Muscle of back (tissue), 11 donors: ENCODE measurements around the gene SUGCT. TPM values are rescaled to one million over a fixed set of nuclear protein-coding genes. Genes with fewer than 3 reads are reported as not detected.

Experiments used
- DNase-seq, 3 donors: peaks; one replicate each; pipeline versions ENCODE4 v3.0.0 to v3.0.0-alpha.2; 2013
- polyA plus RNA-seq, 10 donors: library from polyadenylated mRNA; unstranded; fragments of 120-200 nt; gene quantifications; one replicate each; pipeline ENCODE4 v1.2.1, GENCODE V29; 2013; ENCODE audit not compliant: insufficient read length in 10 of 10

SUGCT gene
- polyA plus RNA-seq, 10 donors: 2.1 to 3.8 (median 3.1) TPM

DNA sequence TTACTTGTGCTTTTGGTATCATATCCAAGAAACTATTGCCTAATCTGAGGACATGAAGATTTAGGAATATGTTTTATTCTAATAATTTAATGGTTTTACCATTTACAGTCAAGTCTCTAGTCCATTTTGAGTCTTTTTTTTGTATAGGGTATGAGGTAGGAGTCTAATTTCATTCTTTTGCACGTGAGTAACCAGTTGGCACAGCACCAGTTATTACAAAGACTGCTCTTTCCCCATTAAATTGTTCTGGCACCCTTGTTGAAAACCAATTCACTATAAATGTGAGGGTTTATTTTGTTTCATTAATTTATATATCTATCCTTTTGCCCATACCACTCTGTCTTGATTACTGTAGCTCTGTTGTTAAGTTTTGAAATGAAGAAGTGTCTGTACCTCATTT, 381.6 kb downstream of the SUGCT start:
- no peak for DNase-seq

DNA sequence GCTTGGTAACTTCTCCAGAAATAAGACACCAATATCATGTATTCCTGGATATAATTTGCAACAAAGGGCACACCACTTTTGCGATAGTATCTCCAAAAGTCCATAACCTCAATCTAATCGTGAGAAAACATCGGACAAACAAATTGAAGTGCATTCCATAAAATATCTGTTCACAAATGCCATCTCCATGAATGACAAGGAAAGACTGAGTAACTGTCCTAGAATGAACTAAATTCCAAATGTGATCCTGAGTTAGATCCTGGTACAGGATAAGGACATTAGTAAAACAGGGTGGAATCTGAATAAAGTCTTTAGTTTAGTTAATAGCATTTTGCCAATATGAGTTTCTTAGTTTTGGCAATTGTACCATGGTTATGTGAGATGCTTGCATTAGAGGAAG, 384.2 kb downstream of the SUGCT start:
- no peak for DNase-seq

DNA sequence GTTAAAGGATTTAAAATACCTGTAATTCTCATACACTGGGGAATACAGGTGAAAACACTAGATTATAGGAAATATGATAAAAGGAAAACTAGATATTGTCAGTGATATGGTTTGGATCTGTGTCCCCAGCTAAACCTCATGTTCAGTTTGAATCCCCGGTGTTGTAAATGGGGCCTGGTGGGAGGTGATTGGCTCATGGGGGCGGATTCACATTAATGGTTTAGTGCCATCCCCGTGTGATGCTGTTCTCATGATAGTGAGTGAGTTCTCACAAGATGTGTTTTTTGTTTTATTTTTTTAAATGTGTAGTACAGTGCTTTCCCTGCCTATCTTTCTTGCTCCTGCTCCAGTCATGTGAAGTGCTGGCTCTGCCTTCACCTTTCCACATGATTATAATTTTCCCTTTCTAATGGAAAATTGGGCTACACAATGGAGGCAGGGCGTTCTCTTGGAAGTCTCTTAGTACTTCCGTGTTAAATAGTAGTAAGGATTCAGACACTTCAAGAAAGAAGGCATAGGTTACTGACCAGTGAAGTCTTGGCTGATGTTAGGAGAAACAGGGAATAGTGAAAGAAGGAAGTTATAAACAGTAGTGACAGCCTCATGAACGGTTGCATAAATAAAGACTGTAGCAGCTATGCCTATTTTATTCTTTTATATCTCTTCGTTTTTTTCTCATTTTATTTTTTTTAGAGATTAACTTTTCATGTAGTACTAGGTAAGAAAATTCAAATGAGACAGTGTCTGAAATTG, 386.4 kb downstream of the SUGCT start:
- DNase-seq: no peak

- DNase-seq: peak in 2 of 3 donors; percentile 31 to 41
These were observed 391.0 kb downstream of the SUGCT start for GRCh38 chr7:40525764-40526163.

DNA sequence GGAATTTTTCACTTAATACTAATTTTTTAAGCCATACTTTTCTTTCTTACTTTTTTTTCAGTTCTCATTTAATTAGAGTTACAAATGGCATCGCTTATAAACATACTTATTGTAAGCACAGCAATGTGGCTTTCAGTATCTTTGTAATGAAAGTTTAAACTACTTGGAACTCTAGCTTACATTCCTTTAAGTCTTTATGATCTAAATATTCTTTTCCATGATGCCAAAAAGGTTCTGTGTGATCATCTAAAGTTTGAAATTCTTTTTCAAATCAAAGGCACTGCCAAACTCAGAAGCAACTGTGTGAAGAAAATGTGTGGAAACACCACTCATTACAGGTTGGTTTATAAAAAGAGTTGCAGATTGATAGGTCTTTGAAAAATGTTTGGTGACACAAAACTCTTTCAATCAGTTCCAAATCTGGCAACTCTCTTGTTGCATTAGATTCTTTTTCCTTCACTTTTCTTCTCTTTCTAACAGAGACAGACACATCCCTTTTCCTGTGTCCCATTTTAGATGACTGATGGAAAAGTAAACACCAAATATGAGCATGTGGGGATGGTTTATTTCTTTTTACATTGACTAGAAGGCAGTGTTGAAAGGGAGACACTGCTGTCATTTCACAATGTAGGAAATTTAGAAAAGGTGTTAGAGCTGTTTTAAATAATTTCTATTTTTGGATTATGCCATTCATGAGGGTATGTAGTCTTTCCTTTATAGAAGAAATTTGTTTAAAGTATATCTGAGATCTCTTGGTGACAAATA, 392.3 kb downstream of the SUGCT start:
- no peak for DNase-seq

- no peak for DNase-seq
These were observed 392.9 kb downstream of the SUGCT start for GRCh38 chr7:40527723-40528122.

DNA sequence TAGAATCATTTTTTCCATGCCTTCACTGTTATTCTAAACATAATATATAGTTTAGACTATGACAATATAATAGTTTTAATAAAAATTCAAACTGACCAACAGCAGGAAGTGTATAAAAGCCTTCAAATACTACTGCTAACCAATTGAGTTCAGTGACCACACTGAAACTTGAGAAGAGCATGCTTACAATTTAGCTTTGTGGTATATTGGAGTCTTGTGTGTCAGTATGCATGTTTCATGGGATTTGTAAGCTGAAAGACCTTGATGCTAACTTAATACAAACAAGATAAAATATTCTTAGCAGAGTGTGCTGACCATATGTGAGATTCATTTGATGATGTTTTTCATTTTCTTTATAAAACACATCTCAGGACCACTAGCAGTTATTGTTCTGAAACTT, 395.5 kb downstream of the SUGCT start:
- no peak for DNase-seq

DNA sequence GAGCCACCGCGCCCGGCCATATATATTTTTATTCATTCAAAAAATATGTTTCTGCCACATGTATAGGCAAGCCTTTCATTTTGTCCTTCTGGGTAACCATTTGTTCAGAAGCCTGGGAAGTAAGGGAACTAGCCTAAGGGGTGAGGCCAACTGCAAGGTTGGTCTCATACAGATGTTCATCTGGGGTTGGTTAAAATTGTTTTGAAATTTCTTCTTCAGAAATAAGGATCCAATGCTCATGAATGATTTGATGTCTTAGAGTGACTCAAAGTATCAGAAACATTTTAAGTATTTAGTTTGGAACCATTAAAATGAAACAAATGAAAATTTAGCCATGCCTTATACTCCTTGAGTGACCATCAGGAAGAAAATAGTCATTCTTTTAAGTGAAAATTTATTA, 397.2 kb downstream of the SUGCT start:
- no peak for DNase-seq

- DNase-seq: no peak
These were observed 400.9 kb downstream of the SUGCT start for GRCh38 chr7:40535678-40536077.

- no peak for DNase-seq
These were observed 401.6 kb downstream of the SUGCT start for GRCh38 chr7:40536421-40536820.

DNA sequence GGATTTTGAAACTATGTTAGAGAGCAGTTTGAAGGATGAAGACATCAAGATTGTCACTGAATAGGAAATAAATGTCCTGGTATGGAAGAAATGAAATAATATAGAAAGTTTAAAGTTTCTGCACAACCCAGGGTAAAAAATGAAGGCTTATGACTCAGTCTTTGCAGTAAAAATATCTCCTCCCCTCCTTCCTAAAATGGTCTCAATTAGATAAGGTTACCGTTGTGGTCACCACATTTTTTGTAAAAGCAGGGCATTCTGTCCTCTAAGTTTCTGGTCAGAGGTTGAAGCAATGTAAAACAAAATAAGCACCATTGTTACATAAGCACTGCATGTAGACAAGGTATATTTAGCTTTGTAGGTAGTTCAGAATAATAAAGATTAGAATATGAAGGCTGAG, 403.5 kb downstream of the SUGCT start:
- no peak for DNase-seq

GRCh38 chr7:40541336-40541735, 406.5 kb downstream of the SUGCT start:
- DNase-seq: no peak

DNA sequence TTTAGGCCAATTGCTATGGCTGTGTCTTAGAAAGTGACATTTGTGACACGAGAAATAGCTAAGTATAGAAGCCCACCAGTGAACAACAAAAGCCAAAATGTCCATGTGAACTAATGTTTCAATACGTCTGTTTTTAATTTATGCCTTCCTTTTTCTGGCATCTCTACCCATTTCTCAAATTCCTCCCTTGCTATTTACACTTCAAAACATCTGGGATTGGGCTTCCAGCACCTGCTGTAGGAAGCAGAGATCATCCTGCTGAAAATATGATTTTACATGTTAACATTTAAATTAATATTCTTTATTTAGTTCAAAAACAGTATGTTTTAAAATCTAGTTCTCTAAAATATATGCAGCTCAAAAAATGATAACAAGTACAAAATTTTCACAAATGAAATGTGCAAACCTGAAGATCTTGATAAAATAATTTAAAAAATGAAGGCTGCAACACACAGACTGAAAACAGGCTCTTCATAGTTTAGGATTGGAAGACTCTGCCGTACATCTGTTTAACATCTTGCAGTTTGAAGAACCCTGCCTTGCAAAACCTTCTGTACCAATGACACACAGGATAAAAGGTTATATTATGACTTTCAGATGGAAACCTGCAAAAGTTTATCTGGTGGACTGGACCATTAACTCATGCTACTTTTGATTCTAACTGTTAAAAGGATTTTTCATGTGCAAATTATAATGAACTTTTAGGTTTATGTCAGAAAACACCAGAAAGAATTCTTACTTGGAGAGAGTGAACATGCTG, 408.4 kb downstream of the SUGCT start:
- peak in 2 of 3 donors; percentile 34 to 73 for DNase-seq

DNA sequence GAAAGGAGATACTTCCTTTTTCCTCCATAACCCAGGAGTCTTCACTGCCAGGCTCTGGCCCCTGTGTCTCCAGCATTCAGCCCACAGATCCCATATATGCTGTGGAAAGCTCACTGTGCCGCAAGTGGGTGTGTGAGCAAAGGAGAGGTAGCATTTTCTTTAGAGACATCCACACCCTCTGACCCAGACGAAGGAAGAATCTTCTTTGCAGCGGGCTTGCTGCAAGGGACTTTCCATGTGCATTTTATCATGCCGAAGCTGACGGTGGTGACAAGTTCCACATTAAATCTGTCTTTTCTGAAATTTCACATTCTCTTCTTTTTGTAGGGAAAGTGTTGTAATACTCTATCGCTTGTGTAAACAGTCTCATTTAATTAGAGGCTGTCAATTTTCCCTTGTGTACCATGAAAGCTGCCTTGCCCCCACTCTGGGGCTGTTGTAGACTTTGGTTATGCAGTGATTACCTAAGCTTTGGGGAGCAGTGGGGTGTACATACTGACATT, 409.5 kb downstream of the SUGCT start:
- peak in 2 of 3 donors; percentile 32 to 64 for DNase-seq

DNA sequence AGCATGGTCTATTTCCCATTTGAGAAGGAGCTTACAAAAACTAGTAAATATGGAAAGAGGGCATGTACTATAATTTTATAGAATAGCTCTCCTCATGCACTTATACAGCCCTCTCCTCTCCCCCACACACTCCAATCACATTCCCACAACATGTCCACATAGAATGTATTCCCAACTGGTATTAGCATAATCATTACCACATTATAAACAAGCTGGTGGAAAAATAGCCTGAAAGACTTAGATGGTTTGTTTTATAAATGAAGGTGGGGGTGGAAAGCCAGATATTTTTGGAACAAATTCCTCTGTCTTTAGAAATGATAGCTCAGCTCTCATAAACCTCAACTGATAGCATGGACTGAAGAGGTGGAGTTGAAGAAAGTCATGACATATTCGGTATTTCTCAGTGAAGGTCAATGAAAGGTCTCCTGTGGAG, 410.1 kb downstream of the SUGCT start:
- DNase-seq: peak in 2 of 3 donors; percentile 20 to 52

- no peak for DNase-seq
These were observed 410.9 kb downstream of the SUGCT start for GRCh38 chr7:40545739-40546138.

- no peak for DNase-seq
These were observed 412.1 kb downstream of the SUGCT start for GRCh38 chr7:40546616-40547501.

DNA sequence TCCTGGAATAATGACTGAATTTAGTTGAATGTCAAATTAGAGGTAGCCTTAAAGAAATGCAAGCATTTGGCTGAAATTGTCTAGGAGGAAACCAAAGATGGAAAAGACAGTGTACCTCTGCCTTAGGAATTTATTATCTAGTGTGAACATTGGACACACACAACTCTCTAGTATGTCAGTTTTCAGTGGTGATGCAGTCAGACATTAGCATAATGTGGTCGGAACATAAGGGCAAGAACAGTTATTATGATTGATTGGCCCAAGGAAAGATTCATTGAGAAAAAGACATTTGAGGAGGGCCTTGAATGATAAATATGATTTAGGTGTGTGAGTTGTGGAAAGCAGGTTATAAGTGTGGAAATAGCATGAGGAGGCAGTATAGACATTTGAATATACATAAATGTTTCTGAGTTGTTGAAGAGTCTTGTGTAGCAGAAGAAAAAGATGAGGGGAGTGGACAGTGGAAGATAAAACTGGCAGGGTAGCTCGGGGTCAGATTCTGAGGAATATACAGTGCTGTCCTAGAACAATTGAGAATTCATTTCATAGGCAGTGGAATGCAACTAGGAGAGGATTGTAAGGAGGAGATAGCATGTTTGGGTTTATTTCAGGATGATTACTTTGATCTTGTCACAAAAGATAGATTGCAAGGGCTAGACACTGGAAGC, 414.7 kb downstream of the SUGCT start:
- no peak for DNase-seq

- peak in 1 of 3 donors; percentile 41 for DNase-seq
These were observed 417.1 kb downstream of the SUGCT start for GRCh38 chr7:40551685-40552576.

DNA sequence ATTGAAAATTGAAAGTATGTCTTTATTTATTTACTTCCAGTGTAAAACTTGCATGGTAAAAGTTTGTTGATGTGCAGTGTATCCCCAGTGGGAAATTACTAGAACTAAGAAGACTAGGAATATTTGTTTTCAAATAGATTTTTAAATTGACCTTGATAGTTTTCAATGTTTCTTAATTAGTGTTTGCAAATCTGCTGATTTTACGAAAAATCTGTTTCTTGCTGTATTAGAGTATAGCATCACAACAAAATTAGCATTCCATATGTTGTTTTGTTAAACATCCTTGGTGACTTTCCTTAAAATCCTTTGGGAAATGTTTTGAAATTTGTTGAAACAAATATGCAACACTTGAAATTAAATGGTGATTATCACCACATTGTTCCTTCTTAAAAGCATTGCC, 425.9 kb downstream of the SUGCT start:
- DNase-seq: no peak
